Measurements from ENCODE around the gene TPM3. TPM values are rescaled to one million over a fixed set of nuclear protein-coding genes. Genes with fewer than 3 reads are reported as not detected.

TPM3 gene
- total RNA-seq, 2 experiments from 2014 or later = 856 to 880 TPM

Small RNAs within 50 kb of the gene (microRNA-seq; reads per million reads assigned to microRNA genes)
- 16.1 reads per million, percentile 31 among the genes with 10 or more reads in this experiment for gene MIR190B

Other genes with a start within 250 kb of the TPM3 start
- gene DENND4B, start 245.4 kb downstream of the TPM3 start, total RNA-seq = 100 to 1,000 TPM; 140 to 143 TPM
- 100 to 1,000 TPM in 1 of 2 experiments, 10 to 100 TPM in 1; 85.1 to 104 TPM for gene CRTC2, start 233.5 kb downstream of the TPM3 start, total RNA-seq
- 10 to 100 TPM; 35.7 to 36.5 TPM for gene SLC39A1, start 228.6 kb downstream of the TPM3 start, total RNA-seq
- gene CREB3L4, start 224.2 kb downstream of the TPM3 start, total RNA-seq = 1 to 10 TPM; 5.7 to 9.0 TPM
- 100 to 1,000 TPM; 133 to 140 TPM for gene JTB, start 214.4 kb downstream of the TPM3 start, total RNA-seq
- 1 to 10 TPM; 5.2 to 6.5 TPM for gene RAB13, start 205.8 kb downstream of the TPM3 start, total RNA-seq
- gene RPS27, start 201.3 kb downstream of the TPM3 start, total RNA-seq = 1,000 to 10,000 TPM; 1,866 to 2,104 TPM
- under 1 TPM; 0.08 to 0.13 TPM for gene NUP210L, start 37.0 kb downstream of the TPM3 start, total RNA-seq
- not detected for gene CFAP141, start 14.2 kb upstream of the TPM3 start, total RNA-seq
- gene UBAP2L, start 28.9 kb upstream of the TPM3 start, total RNA-seq = 100 to 1,000 TPM; 176 to 179 TPM
- 100 to 1,000 TPM; 110 to 119 TPM for gene HAX1, start 80.5 kb upstream of the TPM3 start, total RNA-seq
- gene AQP10, start 129.0 kb upstream of the TPM3 start, total RNA-seq = not detected
- 10 to 100 TPM; 65.3 to 71.6 TPM for gene ATP8B2, start 133.4 kb upstream of the TPM3 start, total RNA-seq
- gene IL6R, start 213.2 kb upstream of the TPM3 start, total RNA-seq = under 1 TPM; 0.16 to 0.53 TPM

All from activated CD8-positive, alpha-beta T cell treated with anti-CD3 and anti-CD28 coated beads, Interleukin-2, amount 10 ng/mL, durations not matched to agents 7 days and 5 days (primary cell).